ENCODE measurements around the gene CELF2.

The CELF2 gene

GRCh38 chr10:11298116-11298515 lies 280.4 kb downstream of the CELF2 start:
- no peak for DNase-seq (ENCODE audit: low read depth in 3 of 3)

- no peak for DNase-seq (ENCODE audit: low read depth in 3 of 3)
These were observed 281.5 kb downstream of the CELF2 start for GRCh38 chr10:11299125-11299524.

GRCh38 chr10:11300026-11300425 lies 282.4 kb downstream of the CELF2 start:
- DNase-seq (ENCODE audit: low read depth in 3 of 3): no peak

- DNase-seq (ENCODE audit: low read depth in 3 of 3): no peak
These were observed 282.9 kb downstream of the CELF2 start for GRCh38 chr10:11300563-11300962.

GRCh38 chr10:11301571-11302111 lies 284.0 kb downstream of the CELF2 start:
- DNase-seq (ENCODE audit: low read depth in 3 of 3): no peak

- DNase-seq (ENCODE audit: low read depth in 3 of 3): no peak
These were observed 284.5 kb downstream of the CELF2 start for GRCh38 chr10:11302181-11302580.

GRCh38 chr10:11303361-11304170 lies 285.9 kb downstream of the CELF2 start:
- DNase-seq (ENCODE audit: low read depth in 3 of 3): no peak

- DNase-seq (ENCODE audit: low read depth in 3 of 3): no peak
These were observed 287.4 kb downstream of the CELF2 start for GRCh38 chr10:11304906-11305585.

- DNase-seq (ENCODE audit: low read depth in 3 of 3): no peak
These were observed 288.3 kb downstream of the CELF2 start for GRCh38 chr10:11305825-11306593.

- DNase-seq (ENCODE audit: low read depth in 3 of 3): no peak
These were observed 289.3 kb downstream of the CELF2 start for GRCh38 chr10:11307004-11307403.

- DNase-seq (ENCODE audit: low read depth in 3 of 3): no peak
These were observed 290.3 kb downstream of the CELF2 start for GRCh38 chr10:11307937-11308336.

- no peak for DNase-seq (ENCODE audit: low read depth in 3 of 3)
These were observed 293.4 kb downstream of the CELF2 start for GRCh38 chr10:11311027-11311426.

- no peak for DNase-seq (ENCODE audit: low read depth in 3 of 3)
These were observed 295.8 kb downstream of the CELF2 start for GRCh38 chr10:11313463-11313862.

- no peak for DNase-seq (ENCODE audit: low read depth in 3 of 3)
These were observed 300.4 kb downstream of the CELF2 start for GRCh38 chr10:11317936-11318670.

GRCh38 chr10:11318826-11319598 lies 301.3 kb downstream of the CELF2 start:
- no peak for DNase-seq (ENCODE audit: low read depth in 3 of 3)

- no peak for DNase-seq (ENCODE audit: low read depth in 3 of 3)
These were observed 302.4 kb downstream of the CELF2 start for GRCh38 chr10:11319990-11320602.

- DNase-seq (ENCODE audit: low read depth in 3 of 3): no peak
These were observed 303.3 kb downstream of the CELF2 start for GRCh38 chr10:11320809-11321520.

- DNase-seq (ENCODE audit: low read depth in 3 of 3): no peak
These were observed 305.0 kb downstream of the CELF2 start for GRCh38 chr10:11322698-11323097.

- DNase-seq (ENCODE audit: low read depth in 3 of 3): no peak
These were observed 307.2 kb downstream of the CELF2 start for GRCh38 chr10:11324761-11325321.

Data from stimulated activated CD4-positive, alpha-beta T cell treated with anti-CD3 and anti-CD28 coated beads, TNF-alpha, amount 100 ng/mL, for 48 hours (primary cell).